Activated CD4-positive, alpha-beta T cell treated with anti-CD3 and anti-CD28 coated beads, Interleukin-2, amount 50 U/mL, for 4 hours (primary cell): Measurements from ENCODE around the gene INSRR.

Source experiments
- DNase-seq, 2 experiments: peaks; one replicate each; pipeline ENCODE4 v3.0.0-alpha.2; 2020

The INSRR gene

GRCh38 chr1:156822680-156823079 is 36.2 kb downstream of the INSRR start:
- DNase-seq = no peak

DNA sequence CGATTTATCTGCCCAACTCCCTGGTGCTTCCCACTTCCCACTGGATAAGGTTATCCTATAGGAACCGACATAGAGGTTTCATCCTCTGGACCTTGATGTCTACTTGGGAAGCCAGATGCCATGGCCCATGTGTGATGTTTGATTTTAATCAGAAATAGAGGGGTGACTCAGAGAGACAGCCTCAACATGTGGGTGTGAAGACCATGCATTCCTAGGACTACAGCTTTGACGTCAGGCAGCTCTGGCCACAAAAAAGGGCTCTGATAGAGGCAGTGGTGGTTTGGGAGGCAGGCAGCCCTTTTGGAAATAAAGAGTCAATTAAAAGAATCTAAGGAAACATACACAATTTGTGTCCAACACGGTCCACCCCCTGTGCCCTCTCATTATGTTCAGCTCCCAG is 37.1 kb downstream of the INSRR start:
- DNase-seq = peak in 1 of 2 experiments; percentile 39

- DNase-seq = peak; percentile 94 to 96
These were observed 42.2 kb downstream of the INSRR start, which contains the start of gene SH2D2A for GRCh38 chr1:156816561-156817328. TSS of gene SH2D2A (minus strand) at chr1:156816848. CDS start at chr1:156816708, 140 bp downstream.

DNA sequence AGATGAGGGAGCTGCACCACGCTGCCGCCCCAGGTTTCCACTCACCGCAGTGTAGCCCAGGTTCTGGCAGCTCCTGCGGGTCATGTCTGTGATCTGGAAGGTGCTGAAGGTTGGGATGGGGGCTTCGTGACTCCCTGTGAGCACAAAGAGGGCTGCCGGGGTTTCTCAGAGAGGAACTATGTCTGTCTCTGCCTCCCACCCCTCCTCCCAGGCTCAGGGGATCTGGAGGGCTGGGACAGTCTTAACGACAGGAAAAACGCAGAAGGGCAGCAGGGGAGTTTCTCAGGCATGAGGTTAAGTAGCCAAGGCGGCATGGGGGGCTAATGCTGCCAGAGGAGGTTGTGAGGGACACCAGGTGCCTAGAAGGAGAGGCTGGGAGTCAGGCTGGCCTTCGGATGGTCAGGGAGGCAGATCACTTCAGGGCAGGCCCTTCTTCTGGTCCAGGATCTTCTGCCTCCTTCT is 42.9 kb downstream of the INSRR start:
- no peak for DNase-seq

DNA sequence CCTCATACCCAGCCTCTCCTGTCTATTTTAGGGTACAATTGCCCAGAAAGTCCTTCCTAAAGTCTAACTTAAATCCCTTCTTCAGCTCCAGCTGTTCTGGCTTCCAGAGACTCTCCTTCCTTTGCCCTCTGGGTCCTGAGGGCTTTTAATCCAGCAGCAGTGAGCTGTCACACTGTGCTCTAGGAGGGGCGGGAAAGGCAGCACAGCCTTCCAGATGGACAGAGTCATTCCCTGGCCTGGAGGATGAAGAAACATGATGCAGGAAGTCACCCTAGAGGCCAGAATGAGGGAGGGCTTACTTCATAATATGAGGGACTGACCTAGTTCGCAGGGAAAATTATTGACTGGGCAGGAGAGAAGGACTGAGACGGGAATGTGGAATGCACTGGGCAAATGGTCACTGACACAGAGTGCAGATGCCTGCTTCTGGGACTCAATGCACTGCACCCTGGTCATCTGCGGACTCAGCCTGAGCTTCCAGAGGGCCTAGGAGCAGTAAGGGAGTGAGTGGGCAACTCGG is 43.5 kb downstream of the INSRR start:
- no peak for DNase-seq

DNA sequence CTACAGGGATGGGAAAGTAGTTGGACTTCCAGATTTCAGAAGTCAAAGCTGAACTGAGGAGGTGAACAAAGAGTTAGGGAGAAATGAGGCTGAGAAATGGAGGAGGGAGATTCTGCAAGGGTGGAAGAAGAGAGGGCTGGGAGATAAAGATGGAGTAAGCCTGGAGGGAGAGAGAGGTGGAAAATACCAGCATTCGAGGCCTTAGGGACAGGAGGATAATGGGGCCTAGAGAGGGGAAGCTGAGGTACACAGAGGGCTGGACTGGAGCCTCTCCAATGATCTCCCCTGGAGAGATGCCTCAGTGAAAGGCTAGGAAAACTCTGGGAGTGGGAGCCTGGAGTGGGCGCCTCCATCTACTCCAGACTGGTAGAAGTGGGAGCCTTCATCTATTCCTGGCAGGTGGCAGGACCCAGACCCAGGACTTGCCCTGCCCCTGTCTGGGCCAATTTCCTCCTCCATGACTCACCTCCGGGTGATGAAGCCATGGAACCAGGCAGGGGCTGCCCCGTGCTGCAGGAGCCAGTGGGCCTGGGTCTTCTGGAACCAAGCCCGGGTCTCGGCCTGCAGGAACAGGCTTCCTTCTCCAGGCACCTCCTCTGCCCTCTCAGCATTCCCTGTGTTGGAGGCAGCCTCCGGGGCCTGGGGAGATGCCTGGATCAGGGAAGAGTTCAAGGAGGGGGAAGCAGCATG is 44.2 kb downstream of the INSRR start:
- peak; percentile 54 to 58 for DNase-seq

- DNase-seq = peak; percentile 76 to 78
These were observed 45.0 kb downstream of the INSRR start for GRCh38 chr1:156813750-156814570.

DNA sequence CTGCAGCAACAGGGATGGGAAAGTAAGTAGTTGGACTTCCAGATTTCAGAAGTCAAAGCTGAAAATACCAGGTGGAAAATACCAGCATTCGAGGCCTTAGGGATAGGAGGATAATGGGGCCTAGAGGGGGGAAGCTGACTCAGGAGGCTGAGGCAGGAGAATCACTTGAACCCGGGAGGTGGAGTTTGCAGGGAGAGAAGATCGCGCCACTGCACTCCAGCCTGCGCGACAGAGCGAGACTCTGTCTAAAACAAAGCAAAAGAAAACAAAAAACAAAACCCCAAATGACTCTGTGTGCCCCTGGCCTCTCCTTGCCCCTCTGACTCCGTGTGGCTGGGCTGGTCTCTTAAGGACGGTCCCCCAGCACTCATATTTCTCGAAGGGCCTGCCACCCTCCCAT is 45.6 kb downstream of the INSRR start:
- DNase-seq = no peak

DNA sequence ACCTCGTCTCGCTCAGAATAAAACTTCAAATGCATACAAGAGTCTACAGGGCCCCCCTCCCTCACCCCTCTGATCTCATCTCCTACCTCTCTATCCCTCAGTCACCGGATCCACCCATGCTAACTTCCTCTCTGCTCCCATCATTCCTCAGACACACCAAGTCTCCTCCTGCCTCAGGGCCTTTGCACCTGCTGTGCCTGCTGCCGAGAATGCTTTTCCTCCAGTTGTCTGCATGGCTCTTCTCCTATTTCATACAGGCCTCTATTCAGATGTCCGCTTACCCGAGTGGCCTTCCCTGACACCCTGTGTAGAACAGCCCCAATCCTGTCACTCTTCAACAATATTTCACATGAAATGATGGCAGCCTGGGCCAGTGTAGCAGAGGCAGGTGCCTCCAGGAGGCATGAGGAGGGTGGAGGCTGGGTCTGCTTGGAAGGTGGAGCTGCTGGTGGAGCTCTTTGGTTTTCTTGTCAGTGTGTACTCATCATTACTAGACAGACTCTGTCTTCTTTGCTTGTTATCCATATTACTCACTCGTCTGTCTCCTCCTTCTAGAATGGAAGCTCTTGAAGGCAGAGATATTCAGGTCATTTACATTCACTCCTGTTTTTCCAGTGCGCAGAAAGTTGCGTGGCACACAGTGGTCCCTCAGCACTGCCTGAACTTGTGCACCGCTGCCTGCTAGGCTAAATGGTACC is 46.5 kb downstream of the INSRR start:
- DNase-seq = no peak

GRCh38 chr1:156811168-156811567 is 47.7 kb downstream of the INSRR start:
- no peak for DNase-seq

DNA sequence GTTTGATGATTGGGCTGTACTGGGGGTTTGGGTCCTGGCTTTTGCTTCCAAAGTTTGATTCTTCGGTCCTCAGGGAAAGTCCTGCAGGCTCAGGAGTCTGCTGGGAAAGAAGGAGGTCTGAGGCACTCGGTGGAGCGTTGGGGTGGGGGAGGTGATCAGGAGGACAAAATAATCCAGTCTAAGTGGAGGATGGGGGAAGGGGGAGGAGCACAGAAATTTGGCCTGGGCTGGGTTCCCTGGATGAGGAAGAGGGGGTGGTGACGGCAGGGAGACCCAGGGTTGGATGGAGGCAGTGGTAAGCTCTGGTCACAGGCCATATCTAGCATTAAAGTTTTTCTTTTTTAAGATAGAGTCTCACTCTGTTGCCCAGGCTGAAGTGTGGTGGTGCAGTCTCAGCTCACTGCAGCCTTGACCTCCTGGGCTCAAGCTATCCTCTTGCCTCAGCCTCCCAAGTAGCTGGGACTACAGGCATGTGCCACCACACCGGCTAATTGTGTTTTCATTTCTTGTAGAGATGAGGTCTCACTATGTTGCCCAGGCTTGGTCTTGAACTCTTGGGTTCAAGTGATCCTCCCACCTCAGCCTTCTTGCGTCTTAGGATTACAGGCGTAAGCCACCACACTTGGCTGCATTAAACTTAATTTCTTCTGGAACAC is 49.1 kb downstream of the INSRR start:
- no peak for DNase-seq

DNA sequence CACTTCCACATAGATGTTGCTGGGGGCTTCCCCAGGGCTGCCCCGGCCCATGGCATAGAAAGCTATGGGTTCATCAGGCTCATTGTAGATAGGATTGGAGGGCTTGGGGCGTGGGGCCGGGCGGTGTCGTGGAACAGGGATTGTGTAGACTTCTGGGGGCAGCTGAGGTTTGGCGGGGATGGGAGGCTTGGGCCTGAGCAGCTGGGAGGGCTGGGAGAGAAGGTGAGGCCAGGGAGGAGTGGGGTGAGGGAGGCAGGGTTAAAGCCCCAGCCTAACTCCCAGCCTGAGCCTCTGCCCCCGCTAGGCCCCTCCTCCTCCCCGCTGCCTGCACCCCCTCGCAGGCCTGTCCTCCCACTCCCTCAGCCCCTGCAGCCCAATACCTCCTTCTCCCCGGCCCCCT is 49.6 kb downstream of the INSRR start:
- DNase-seq = no peak

DNA sequence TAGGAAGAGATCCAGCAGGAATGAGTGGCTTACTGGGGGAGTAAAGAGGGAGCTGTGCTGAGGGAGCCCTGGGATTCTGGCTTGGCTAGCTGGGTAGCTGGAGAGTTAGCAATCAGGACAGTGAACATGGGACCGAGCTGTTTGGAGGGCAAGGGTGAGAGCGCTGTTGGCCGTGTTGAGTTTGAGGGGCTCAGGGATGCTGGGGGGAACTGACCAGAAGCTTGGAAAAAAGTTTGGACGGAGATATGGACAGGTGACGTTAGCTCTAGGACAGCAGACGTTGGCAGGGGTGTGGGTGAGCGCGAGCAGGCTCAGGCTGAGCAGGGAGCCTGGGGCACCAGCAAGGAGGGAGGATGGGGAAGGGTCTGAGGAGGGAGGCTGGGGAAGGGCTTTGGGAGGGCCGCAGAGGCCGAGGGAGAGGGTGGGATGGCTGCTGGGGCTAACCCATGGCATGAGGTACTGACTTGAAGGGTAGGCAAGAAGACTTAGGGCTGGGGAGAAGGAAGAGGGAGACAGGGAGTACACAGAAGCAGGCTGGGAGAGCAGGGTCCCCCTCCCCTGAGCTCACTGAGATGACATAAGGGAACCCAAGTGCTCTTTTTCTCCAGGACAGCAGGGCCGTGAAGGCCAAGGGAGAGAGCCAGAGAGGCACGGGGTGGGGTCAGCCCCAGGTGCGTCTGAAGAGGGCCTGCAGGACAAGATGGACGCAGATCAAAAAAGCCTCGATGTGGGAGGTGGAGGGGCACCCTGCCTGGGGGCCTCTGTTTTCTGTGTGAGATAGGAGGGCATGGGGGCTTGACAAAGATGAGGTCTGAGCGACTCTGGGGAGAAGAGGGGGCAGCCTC is 50.5 kb downstream of the INSRR start:
- DNase-seq = no peak

DNA sequence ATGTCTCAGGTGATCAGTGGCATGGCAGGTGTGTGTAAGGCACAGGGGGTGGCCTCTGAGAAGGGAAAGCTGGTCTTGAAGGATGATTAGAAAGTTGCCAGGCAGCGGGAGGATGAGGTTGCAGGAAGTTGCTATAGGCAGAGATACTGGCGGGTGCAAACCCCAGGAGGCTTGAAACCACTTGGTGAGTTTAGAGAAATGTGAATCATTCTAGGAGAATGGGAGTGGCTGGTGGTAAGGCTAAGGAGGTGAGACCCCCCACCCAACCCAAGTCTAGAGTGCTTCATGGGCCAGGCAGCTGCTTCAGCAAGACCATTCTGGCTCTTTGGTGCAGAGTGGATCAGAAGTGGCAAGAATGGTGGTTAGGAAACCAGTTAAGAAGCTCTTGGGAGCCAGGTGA is 51.3 kb downstream of the INSRR start:
- no peak for DNase-seq

- DNase-seq = no peak
These were observed 52.1 kb downstream of the INSRR start for GRCh38 chr1:156806512-156807440.

GRCh38 chr1:156805766-156806511 is 53.0 kb downstream of the INSRR start:
- no peak for DNase-seq

DNA sequence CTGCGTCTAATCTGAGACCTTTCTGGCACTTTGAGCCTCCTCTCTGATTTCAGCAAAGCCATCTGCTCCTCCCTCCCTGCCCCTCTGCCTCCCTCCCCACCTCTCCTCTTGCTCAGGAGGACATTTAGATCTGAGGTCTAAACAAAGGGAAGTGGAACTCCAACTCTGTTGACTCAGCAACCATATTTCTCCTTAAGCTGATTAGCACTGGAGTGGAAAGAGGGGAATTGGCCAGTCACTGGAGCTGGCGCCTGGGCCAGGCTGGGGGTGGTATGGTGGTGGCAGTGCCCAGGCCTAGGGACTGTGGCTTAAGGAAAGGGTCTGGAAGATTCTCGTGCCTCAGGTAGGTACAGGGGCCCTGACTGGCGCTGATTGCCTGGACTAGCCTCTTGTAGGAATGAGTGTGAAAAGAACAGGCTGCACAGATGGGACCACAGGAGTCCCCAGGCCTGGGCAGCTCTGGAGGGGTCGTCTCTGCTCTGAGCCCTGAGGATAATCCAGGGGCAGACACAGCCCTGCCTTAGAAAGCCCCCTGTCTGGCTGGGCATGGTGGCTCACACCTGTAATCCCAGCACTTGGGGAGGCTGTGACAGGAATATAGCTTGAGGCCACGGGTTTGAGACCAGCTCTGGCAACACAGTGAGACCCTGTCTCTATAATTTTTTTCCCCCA is 54.2 kb downstream of the INSRR start:
- DNase-seq = no peak

- DNase-seq = no peak
These were observed 54.9 kb downstream of the INSRR start for GRCh38 chr1:156804026-156804425.
